H1 (cell line): ENCODE results near the gene ERN2. TPM values are rescaled to one million over a fixed set of nuclear protein-coding genes. Genes with fewer than 3 reads are reported as not detected.

Experiments
- CTCF ChIA-PET: fragments of 300-600 bp; sonication (Branson Sonifier 250); formaldehyde crosslinking; loops from one replicate; lab custom pipeline; 2021; ENCODE audit not compliant: partially characterized antibody; lab: Charles Lee
- POLR2A ChIA-PET: fragments of 300-600 bp; sonication (Branson Sonifier 250); formaldehyde crosslinking; loops from one replicate; lab custom pipeline; 2021; ENCODE audit warnings: inconsistent platforms; ENCODE audit not compliant: partially characterized antibody; lab: Charles Lee
- DNase-seq, 2 experiments: peaks; one replicate each; pipeline versions ENCODE4 v3.0.0 to v3.0.0-alpha.2; 2010 to 2022; ENCODE audit warnings: low spot score in 2 of 2, low read depth in 1 of 2, mixed read lengths in 1 of 2
- FAIRE-seq: peaks from 2 replicates; lab custom pipeline; 2011; peaks lifted over from hg19 to GRCh38; lab: Jason Lieb, UNC
- H2AFZ ChIP-seq: 2 replicates; pipeline ENCODE4 v1.8.1; 2012; ENCODE audit warnings: low read length, inconsistent platforms
- H2AK5ac ChIP-seq: 2 replicates; pipeline ENCODE4 v1.6.1; 2013; ENCODE audit warnings: low read depth, low read length
- H2BK120ac ChIP-seq: replicated peaks from 2 replicates; pipeline ENCODE3; 2013; ENCODE audit warnings: low read depth, low read length, inconsistent platforms
- H2BK12ac ChIP-seq: 2 replicates; pipeline ENCODE4 v1.6.1; 2013; ENCODE audit warnings: low read depth, low read length
- H2BK15ac ChIP-seq: 2 replicates; pipeline ENCODE4 v1.6.1; 2013; ENCODE audit warnings: low read length
- H2BK20ac ChIP-seq: 2 replicates; pipeline ENCODE4 v1.6.1; 2013; ENCODE audit warnings: low read length
- H2BK5ac ChIP-seq: 2 replicates; pipeline ENCODE4 v1.6.1; 2013; ENCODE audit warnings: low read depth, low read length
- H3K14ac ChIP-seq: 2 replicates; pipeline ENCODE4 v1.6.1; 2013; ENCODE audit warnings: inconsistent platforms; ENCODE audit not compliant: insufficient read length
- H3K18ac ChIP-seq: 2 replicates; pipeline ENCODE4 v1.6.1; 2013; ENCODE audit warnings: low read length; ENCODE audit errors: extremely low read depth
- H3K23ac ChIP-seq: 2 replicates; pipeline ENCODE4 v1.6.1; 2013; ENCODE audit warnings: inconsistent platforms; ENCODE audit not compliant: insufficient read length
- H3K23me2 ChIP-seq: 2 replicates; pipeline ENCODE4 v1.6.1; 2013; ENCODE audit warnings: low read depth, low read length
- H3K27ac ChIP-seq: 2 replicates; pipeline ENCODE4 v1.6.1; 2011; ENCODE audit warnings: low read depth, low read length, inconsistent platforms
- H3K27me3 ChIP-seq, 4 experiments: replicated peaks in 1 of 4; 1 replicate in 1 of 4; 2 replicates in 3 of 4; pipeline versions ENCODE4 v1.6.1 to v1.8.1; 2011 to 2013; ENCODE audit warnings: low read length in 3 of 4, mild to moderate bottlenecking in 3 of 4, inconsistent platforms in 2 of 4, mixed read lengths in 2 of 4, moderate library complexity in 1 of 4; ENCODE audit not compliant: control insufficient read depth in 3 of 4, insufficient read depth in 3 of 4; ENCODE audit errors: extremely low read depth in 1 of 4
- H3K36me3 ChIP-seq, 4 experiments: 2 replicates each; pipeline versions ENCODE4 v1.6.1 to v1.8.1; 2011 to 2013; ENCODE audit warnings: mild to moderate bottlenecking in 4 of 4, low read length in 3 of 4, moderate library complexity in 2 of 4, control low read depth in 1 of 4, inconsistent platforms in 1 of 4; ENCODE audit not compliant: insufficient read depth in 4 of 4, control insufficient read depth in 2 of 4
- H3K4ac ChIP-seq: replicated peaks from 2 replicates; pipeline ENCODE3; 2013; ENCODE audit warnings: low read length, low read depth, mixed read lengths, inconsistent platforms; ENCODE audit not compliant: insufficient read length
- H3K4me1 ChIP-seq, 4 experiments: replicated peaks in 1 of 4; 1 replicate in 1 of 4; 2 replicates in 3 of 4; pipeline versions ENCODE4 v1.6.1 to v1.8.1; 2011 to 2013; ENCODE audit warnings: low read length in 3 of 4, inconsistent platforms in 2 of 4, mixed read lengths in 1 of 4; ENCODE audit not compliant: insufficient read depth in 4 of 4, control insufficient read depth in 3 of 4
- H3K4me2 ChIP-seq, 2 experiments: 2 replicates each; pipeline versions ENCODE4 v1.6.1 to v1.8.1; 2011 to 2013; ENCODE audit warnings: low read depth in 2 of 2, low read length in 2 of 2, control low read depth in 1 of 2, inconsistent platforms in 1 of 2, mild to moderate bottlenecking in 1 of 2; ENCODE audit not compliant: insufficient read depth in 1 of 2
- H3K4me3 ChIP-seq, 4 experiments: fragments of 200-600, 300-600 bp in 1 of 4; sonication (generic), shearing (Covaris generic), sonication (Bioruptor Twin) in 1 of 4; 2 replicates each; pipeline versions ENCODE4 v1.5.1 to v1.8.1; 2011 to 2016; ENCODE audit warnings: low read length in 4 of 4, low read depth in 3 of 4, control low read depth in 2 of 4, inconsistent platforms in 2 of 4, mild to moderate bottlenecking in 2 of 4, mixed read lengths in 1 of 4, moderate library complexity in 1 of 4; ENCODE audit not compliant: insufficient read depth in 2 of 4; ENCODE audit errors: extremely low read depth in 1 of 4
- H3K56ac ChIP-seq: replicated peaks from 2 replicates; pipeline ENCODE3; 2013; ENCODE audit warnings: low read depth, mild to moderate bottlenecking, mixed read lengths, low read length, inconsistent platforms; ENCODE audit not compliant: insufficient read length
- H3K79me1 ChIP-seq: 2 replicates; pipeline ENCODE4 v1.6.1; 2013; ENCODE audit warnings: low read depth, low read length, control low read depth
- H3K79me2 ChIP-seq, 2 experiments: 2 replicates each; pipeline versions ENCODE4 v1.6.1 to v1.8.1; 2012 to 2013; ENCODE audit warnings: low read length in 2 of 2, mild to moderate bottlenecking in 2 of 2, inconsistent platforms in 1 of 2; ENCODE audit not compliant: insufficient read depth in 2 of 2, control insufficient read depth in 1 of 2
- H3K9ac ChIP-seq, 4 experiments: replicated peaks in 1 of 4; 1 replicate in 1 of 4; 2 replicates in 3 of 4; pipeline versions ENCODE4 v1.6.1 to v1.8.1; 2011 to 2013; ENCODE audit warnings: low read depth in 3 of 4, low read length in 3 of 4, control low read depth in 2 of 4, mild to moderate bottlenecking in 2 of 4, moderate library complexity in 2 of 4, inconsistent platforms in 1 of 4; ENCODE audit errors: extremely low read depth in 1 of 4
- H3K9me3 ChIP-seq, 2 experiments: 2 replicates each; pipeline versions ENCODE4 v1.6.1 to v1.8.1; 2012 to 2013; ENCODE audit warnings: mild to moderate bottlenecking in 2 of 2, moderate library complexity in 2 of 2, control low read depth in 1 of 2, inconsistent platforms in 1 of 2, low read depth in 1 of 2, low read length in 1 of 2, mixed read lengths in 1 of 2; ENCODE audit not compliant: insufficient read depth in 2 of 2
- H4K20me1 ChIP-seq, 2 experiments: replicated peaks in 1 of 2; 2 replicates each; pipeline versions ENCODE3 to v1.8.1; 2011 to 2013; ENCODE audit warnings: inconsistent platforms in 2 of 2, low read length in 2 of 2, mild to moderate bottlenecking in 1 of 2; ENCODE audit not compliant: insufficient read depth in 2 of 2, control insufficient read depth in 1 of 2
- H4K5ac ChIP-seq: 2 replicates; pipeline ENCODE4 v1.6.1; 2013; ENCODE audit warnings: low read length, low read depth, mixed read lengths, inconsistent platforms; ENCODE audit not compliant: insufficient read length
- H4K8ac ChIP-seq: 2 replicates; pipeline ENCODE4 v1.8.0; 2013; ENCODE audit warnings: mild to moderate bottlenecking, moderate library complexity, low read length, inconsistent platforms; ENCODE audit not compliant: insufficient read depth; ENCODE audit errors: extremely low read depth
- H4K91ac ChIP-seq: replicated peaks from 2 replicates; pipeline ENCODE3; 2013; ENCODE audit warnings: low read length, mixed read lengths, inconsistent platforms; ENCODE audit not compliant: insufficient read length
- CEBPB ChIP-seq: IDR thresholded peaks from 2 replicates; pipeline ENCODE4 v1.6.1; 2012; ENCODE audit warnings: low read depth, low read length
- CTCF ChIP-seq, 3 experiments: IDR thresholded peaks; 1 replicate in 2 of 3; 2 replicates in 1 of 3; pipeline versions ENCODE4 v1.5.1 to v1.6.1; 2011; ENCODE audit warnings: low read length in 3 of 3, mild to moderate bottlenecking in 3 of 3, inconsistent platforms in 2 of 3, low read depth in 1 of 3, moderate library complexity in 1 of 3; ENCODE audit not compliant: insufficient read depth in 1 of 3; ENCODE audit errors: control extremely low read depth in 1 of 3
- GTF2F1 ChIP-seq: IDR thresholded peaks from 2 replicates; pipeline ENCODE4 v1.6.1; 2012; ENCODE audit warnings: low read depth, low read length, improper control_type of control experiment, borderline replicate concordance
- HDAC2 ChIP-seq, 2 experiments: fragments of 300-600 bp in 1 of 2; sonication (generic) in 1 of 2; IDR thresholded peaks; 2 replicates each; pipeline ENCODE4 v1.6.1; 2011 to 2012; ENCODE audit warnings: low read depth in 2 of 2, low read length in 2 of 2, mild to moderate bottlenecking in 2 of 2, moderate library complexity in 2 of 2, borderline replicate concordance in 1 of 2, inconsistent platforms in 1 of 2
- RAD21 ChIP-seq, 2 experiments: IDR thresholded peaks in 1 of 2; conservative IDR thresholded peaks in 1 of 2; 2 replicates each; pipeline ENCODE4 v1.6.1; 2011; ENCODE audit warnings: low read depth in 2 of 2, low read length in 2 of 2, improper control_type of control experiment in 1 of 2, inconsistent platforms in 1 of 2, mild to moderate bottlenecking in 1 of 2, moderate library complexity in 1 of 2
- WGBS, 2 experiments: shearing (Covaris generic) in 1 of 2; methylation state at CpG; one replicate each; pipeline versions ENCODE4 v1.1.6 to v1.1.7; 2013 to 2015; ENCODE audit warnings: low lambda C conversion rate in 2 of 2, mixed read lengths in 2 of 2, inconsistent platforms in 1 of 2, low coverage in 1 of 2, missing lambda C conversion rate in 1 of 2; ENCODE audit not compliant: insufficient replicate concordance in 2 of 2, insufficient coverage in 1 of 2, insufficient read length in 1 of 2; ENCODE audit errors: extremely low coverage in 1 of 2, missing lambda C conversion rate in 1 of 2; 5-methylcytosine and 5-hydroxymethylcytosine counted together
- polyA plus RNA-seq, 7 experiments: library from polyadenylated mRNA; depleted of rRNA in 3 of 7; stranded (reverse) in 5 of 7; unstranded in 2 of 7; fragments of >200 nt in 5 of 7; fragments of 200-250 nt in 2 of 7; gene quantifications; 1 replicate in 5 of 7; 2 replicates in 1 of 7; 4 replicates in 1 of 7; pipeline versions ENCODE4 v1.2.1 to v1.2.3, GENCODE V29; 2011 to 2013; ENCODE audit warnings: missing spikeins in 2 of 7, mixed read lengths in 2 of 7
- total RNA-seq: library from RNA; stranded (reverse); fragmentation: NEBNext Ultra II Directional; extraction: Animal tissue kit (Norgen Biotek cat#: 25700); gene quantifications from 2 replicates; pipeline ENCODE4 v1.2.1, GENCODE V29; 2021

ERN2 gene
- total and polyA plus RNA-seq, 2 of the 8 experiments (the other 6 are each of a cell fraction or from before 2014, with no cell fraction given) = 2.4 to 4.4 TPM

DNA sequence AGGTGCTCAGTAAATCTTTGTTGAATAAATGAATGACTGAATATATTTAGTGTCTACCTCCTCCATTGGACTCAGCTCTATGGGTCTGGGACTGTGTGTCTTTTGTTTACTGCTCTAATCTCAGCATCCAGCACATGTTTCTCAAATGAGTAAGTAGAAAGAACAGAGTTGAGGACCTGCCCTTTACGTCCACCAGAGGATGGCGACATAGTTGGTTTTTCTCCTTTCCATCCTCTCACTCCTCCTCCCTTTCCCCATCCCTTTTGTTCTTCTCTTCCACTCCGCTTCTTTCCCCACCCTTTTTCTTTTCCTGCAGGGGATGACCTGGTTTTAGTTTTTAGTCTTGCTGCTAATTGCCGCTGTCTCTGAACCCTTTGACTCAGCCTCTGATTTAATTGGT is 29.7 kb upstream of the ERN2 start:
- FAIRE-seq = peak; percentile 76

More for the DNA sequence above, 29.7 kb upstream of the ERN2 start:
- Histone ChIP-seq H3K9ac (no peak overlapping the region), H3K4me1 (no peaks in the 10 kb centered on the region), H4K8ac (no peak overlapping the region), H4K20me1 (no peaks in the 10 kb centered on the region), H2BK12ac (no peak overlapping the region), H2AFZ (0 out of 2 replicates have a peak overlapping the region, but pooled peaks have one; percentile 57), H2BK5ac (no peak overlapping the region), H2BK120ac (no peak overlapping the region), H3K18ac (no peak overlapping the region), H3K36me3 (no peaks in the 10 kb centered on the region), H4K5ac (no peak overlapping the region), H3K79me2 (no peaks in the 10 kb centered on the region), H4K91ac (no peak overlapping the region), H2BK15ac (no peak overlapping the region), H3K4me2 (0 out of 4 replicates have a peak overlapping the region, but pooled peaks of 1 of the 2 experiments have one; percentile 20), H3K27me3 (no peaks in the 10 kb centered on the region), H3K14ac (no peak overlapping the region), H3K27ac (no peak overlapping the region), H3K4ac (no peak overlapping the region), H3K4me3 (no peak overlapping the region)
- DNase-seq = no peak
- POLR2A ChIA-PET = no interaction called here
- WGBS, 2 experiments = 26% methylated on average over 4 of the region's 4 CpGs; no CpG with 5 or more reads in 1 of the 2 experiments
- CTCF ChIA-PET = interaction anchor here (0.7 to 1.5 kb wide), 8 partner anchors 14 to 584 kb away, joined by 3 to 6 read pairs (median 4); no protein-coding TSS in a partner anchor
- TF ChIP-seq RAD21 (IDR thresholded peaks at IDR 0.05 in 1 of 2, conservative IDR thresholded peaks at IDR 0.05 in 1 of 2; ENCODE audit: low read depth in 2 of 2, low read length in 2 of 2) = peak; percentile 59 to 63
- TF ChIP-seq GTF2F1 = no peak
- 0 out of 2 replicates have a peak, but pooled peaks have one; percentile 1 for TF ChIP-seq CEBPB
- peak; percentile 26 to 67 (median 46); a peak in 3 of 4 replicates for TF ChIP-seq CTCF (IDR thresholded peaks at IDR 0.05; ENCODE audit: control extremely low read depth in 1 of 3, insufficient read depth in 1 of 3, low read depth in 1 of 3, low read length in 3 of 3)
- no peak for TF ChIP-seq HDAC2 (IDR thresholded peaks at IDR 0.05; ENCODE audit: borderline replicate concordance in 1 of 2, low read depth in 2 of 2, low read length in 2 of 2)
- TF ChIP-seq, all 59 proteins: peak for 3
- Histone ChIP-seq H2BK20ac (no peak overlapping the region), H2AK5ac (no peak overlapping the region), H3K23ac (no peak overlapping the region), H3K9me3 (no peaks in the 10 kb centered on the region), H3K23me2 (no peaks in the 10 kb centered on the region), H3K56ac (no peak overlapping the region), H3K79me1 (no peaks in the 10 kb centered on the region)
